HUDEP-2 (cell line): ENCODE measurements around the gene DEXI.

ENCODE experiments used
- DNase-seq, 76 experiments: peaks; one replicate each; lab custom pipeline; 2025; ENCODE audit not compliant: unreplicated experiment in 76 of 76; lab: John Stamatoyannopoulos, UW

The DEXI gene

GRCh38 chr16:10906482-10906881 lies 35.8 kb downstream of the DEXI start:
- DNase-seq = no peak

GRCh38 chr16:10902999-10903398 lies 39.3 kb downstream of the DEXI start:
- no peak for DNase-seq

GRCh38 chr16:10897134-10897533 lies 45.1 kb downstream of the DEXI start:
- no peak for DNase-seq

- DNase-seq = no peak
These were observed 45.5 kb downstream of the DEXI start for GRCh38 chr16:10896723-10897122.

- no peak for DNase-seq
These were observed 46.1 kb downstream of the DEXI start for GRCh38 chr16:10896165-10896564.

GRCh38 chr16:10895053-10895946 lies 47.0 kb downstream of the DEXI start:
- peak in 33 of 76 experiments; percentile 4 to 58 (median 19) for DNase-seq

GRCh38 chr16:10892782-10893318 lies 49.4 kb downstream of the DEXI start:
- no peak for DNase-seq

GRCh38 chr16:10889855-10890254 lies 52.4 kb downstream of the DEXI start:
- DNase-seq = no peak

- DNase-seq = no peak
These were observed 53.8 kb downstream of the DEXI start for GRCh38 chr16:10888320-10888937.

GRCh38 chr16:10885246-10885645 lies 57.0 kb downstream of the DEXI start:
- no peak for DNase-seq

- no peak for DNase-seq
These were observed 59.3 kb downstream of the DEXI start for GRCh38 chr16:10883004-10883403.

GRCh38 chr16:10881479-10882030 lies 60.7 kb downstream of the DEXI start:
- DNase-seq = no peak

GRCh38 chr16:10880594-10881452 lies 61.4 kb downstream of the DEXI start:
- no peak for DNase-seq

GRCh38 chr16:10879681-10880589 lies 62.3 kb downstream of the DEXI start:
- no peak for DNase-seq
